Stimulated activated CD4-positive, alpha-beta T cell treated with anti-CD3 and anti-CD28 coated beads, Interleukin-15, amount 100 ng/mL, for 24 hours (primary cell): ENCODE results near the gene MIPEP.

Experiments
- DNase-seq: peaks from one replicate; pipeline ENCODE4 v3.0.0-alpha.2; 2020

The MIPEP gene

DNA sequence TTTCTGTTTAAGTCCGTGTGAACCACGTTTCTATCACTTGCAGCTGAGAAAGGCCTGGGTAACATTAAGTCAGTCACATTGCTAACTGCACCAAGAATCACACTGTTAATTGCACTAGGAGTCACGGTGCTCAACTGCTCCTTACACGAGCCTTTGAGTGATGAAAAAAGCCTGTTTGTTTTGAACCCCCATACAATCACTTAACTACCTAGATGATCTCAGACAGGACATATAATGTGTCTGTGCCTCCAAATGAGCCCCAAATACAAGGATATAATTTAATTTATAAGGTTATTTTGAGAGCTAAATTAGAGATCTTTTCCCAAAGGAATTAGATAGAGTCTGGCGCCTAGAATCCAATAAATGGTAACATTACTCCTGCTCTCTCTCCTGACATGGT is 84.1 kb downstream of the MIPEP start:
- DNase-seq: no peak

- DNase-seq: no peak
Observed at GRCh38 chr13:23804166-23804565, 85.0 kb downstream of the MIPEP start.

DNA sequence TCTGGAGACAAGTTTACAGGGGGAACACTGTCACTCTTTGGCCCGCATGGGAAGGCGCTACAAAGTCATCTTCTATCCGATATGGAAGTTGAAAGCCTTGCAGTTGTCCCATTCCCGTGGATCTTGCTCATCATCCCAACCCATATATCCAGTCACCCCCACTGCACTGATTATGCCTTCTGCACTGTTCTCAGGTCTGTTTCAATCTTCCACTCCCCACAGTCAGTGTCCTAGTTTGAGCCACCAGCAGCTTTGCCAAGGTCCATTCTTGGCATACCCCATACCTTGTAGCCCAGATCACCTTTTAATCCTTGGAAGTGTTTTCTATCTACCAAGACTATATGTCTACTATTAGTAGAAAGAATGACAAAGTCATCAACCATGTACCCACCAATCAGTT is 88.1 kb downstream of the MIPEP start:
- DNase-seq: no peak

- no peak for DNase-seq
Observed at GRCh38 chr13:23799945-23800344, 89.3 kb downstream of the MIPEP start.

- DNase-seq: no peak
Observed at GRCh38 chr13:23797276-23797903, 91.8 kb downstream of the MIPEP start.

DNA sequence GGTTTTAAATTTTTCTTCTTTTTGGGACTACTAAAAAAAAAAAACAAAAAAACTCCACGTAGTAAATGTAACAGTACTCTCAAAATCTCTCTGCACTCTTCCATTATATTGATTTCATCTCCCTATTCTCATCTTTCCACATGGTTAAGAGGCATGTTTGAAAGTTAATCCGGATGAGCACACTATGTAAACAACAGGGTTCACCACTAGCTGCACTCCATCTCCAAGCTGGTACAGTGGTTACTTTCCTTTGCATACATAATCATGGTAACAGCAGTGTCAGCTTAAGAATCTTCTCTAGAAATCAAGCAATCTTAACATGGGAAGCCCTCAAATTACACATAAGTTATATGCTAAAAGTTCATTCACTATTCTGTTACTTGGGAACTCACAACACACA is 92.6 kb downstream of the MIPEP start:
- no peak for DNase-seq

- no peak for DNase-seq
Observed at GRCh38 chr13:23794267-23795161, 94.7 kb downstream of the MIPEP start.

DNA sequence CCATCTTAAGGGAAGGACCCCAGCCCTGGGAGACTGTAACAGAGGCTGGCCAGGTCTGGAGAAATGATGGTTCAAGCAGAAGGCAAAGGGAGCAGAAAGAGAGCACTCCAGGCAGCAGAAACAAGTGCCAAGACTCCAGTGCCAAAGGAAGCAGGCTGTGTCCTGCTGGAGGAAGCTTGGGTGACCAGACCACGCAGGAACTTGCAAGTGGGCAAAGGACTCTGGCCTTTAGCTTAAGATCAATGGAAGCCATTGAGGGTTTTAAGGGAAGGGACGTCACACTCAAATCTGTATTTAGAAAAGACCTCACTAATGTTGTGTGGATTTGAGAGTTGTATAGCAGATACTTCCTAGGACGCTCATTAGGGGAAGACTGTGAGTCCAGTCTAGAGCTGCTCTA is 95.5 kb downstream of the MIPEP start:
- DNase-seq: no peak

- no peak for DNase-seq
Observed at GRCh38 chr13:23792680-23793079, 96.5 kb downstream of the MIPEP start.

DNA sequence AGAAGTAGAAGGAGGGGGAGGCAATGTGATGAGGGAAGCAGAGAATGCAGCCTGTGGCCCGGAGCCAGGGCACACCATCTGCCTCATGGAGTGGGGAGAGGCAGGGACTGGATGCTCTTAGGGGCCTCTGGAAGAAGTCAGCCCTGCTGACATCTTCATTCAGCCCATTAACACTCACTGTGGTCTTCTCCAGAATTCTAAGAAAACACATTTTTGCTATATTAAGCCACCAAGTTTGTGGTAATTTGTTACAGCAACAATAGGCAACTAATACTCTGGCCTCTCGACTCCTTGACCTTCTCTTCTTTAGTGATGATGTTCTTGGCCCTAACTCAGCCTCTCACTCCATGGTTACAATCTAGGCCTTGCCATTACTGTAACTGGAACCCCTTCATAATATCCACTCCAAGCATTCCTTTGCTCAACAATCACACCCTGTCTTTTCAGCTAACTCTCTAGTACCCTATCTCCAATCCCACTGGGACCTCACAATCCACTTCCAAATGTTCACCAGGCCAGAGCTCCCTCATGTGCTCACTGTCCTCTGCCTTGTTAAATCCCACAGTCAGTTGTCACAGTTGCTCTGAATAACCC is 98.5 kb downstream of the MIPEP start:
- DNase-seq: no peak

- DNase-seq: no peak
Observed at GRCh38 chr13:23789576-23790346, 99.4 kb downstream of the MIPEP start.

GRCh38 chr13:23788459-23788858 is 100.7 kb downstream of the MIPEP start:
- DNase-seq: no peak

DNA sequence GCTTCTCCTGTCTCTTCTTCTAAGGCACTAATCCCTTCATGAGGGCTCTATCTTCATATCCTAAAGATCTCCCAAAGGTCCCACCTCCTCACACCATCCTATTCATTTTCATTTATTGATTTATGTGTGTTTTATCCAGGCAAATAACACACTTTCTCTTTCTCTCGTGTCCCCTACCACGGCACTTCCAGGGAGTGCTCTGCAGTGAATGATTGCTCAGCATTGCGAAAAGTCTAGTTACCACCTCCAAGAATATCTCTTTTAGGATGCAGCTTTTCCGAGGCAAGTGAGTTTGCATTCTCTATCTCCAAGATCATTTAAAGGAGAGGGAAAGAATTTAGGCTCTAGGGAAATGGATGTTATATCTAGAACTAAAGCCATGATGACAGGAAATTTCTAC is 101.7 kb downstream of the MIPEP start:
- DNase-seq: no peak

- DNase-seq: no peak
Observed at GRCh38 chr13:23786607-23787006, 102.6 kb downstream of the MIPEP start.

DNA sequence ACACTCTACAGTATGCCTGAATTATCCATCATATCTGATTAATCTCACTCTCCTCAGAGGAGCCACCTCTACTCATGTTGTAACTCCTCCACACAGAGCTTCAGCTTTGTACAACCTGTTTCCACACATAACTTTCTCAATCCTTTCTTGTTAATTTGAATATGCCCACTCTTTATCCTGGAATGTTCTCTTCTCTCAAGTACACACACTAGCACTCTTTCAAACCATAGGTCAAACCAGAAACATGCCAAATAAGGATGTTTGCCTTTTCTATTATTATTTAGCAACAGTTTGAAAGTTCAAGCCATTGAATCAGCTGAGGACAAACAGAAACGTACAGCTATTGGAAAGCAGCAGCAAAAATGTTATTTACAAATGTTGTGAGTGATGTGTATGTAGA is 110.3 kb downstream of the MIPEP start:
- DNase-seq: no peak

- no peak for DNase-seq
Observed at GRCh38 chr13:23778002-23778652, 111.1 kb downstream of the MIPEP start.

GRCh38 chr13:23777575-23777870 is 111.7 kb downstream of the MIPEP start:
- no peak for DNase-seq

- DNase-seq: no peak
Observed at GRCh38 chr13:23776698-23777574, 112.3 kb downstream of the MIPEP start.

DNA sequence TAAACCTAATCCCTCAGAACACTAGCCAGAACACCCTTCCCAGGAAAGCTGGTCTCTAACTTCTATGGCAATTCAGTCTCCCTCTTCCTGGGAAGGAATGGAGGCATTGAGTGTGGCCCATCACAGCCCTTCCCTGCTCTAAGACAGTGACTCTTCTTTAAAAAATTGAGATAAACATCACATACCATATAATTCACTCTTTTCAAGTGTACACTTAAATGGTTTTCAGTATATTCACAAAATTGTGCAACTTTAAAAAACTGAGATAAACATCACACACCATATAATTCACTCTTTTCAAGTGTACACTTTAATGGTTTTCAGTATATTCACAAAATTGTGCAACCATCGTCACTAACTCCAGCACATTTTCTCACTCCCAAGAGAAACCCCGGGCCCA is 116.5 kb downstream of the MIPEP start:
- DNase-seq: no peak

- no peak for DNase-seq
Observed at GRCh38 chr13:23771956-23772355, 117.2 kb downstream of the MIPEP start.

- DNase-seq: no peak
Observed at GRCh38 chr13:23771552-23771951, 117.6 kb downstream of the MIPEP start.

- DNase-seq: no peak
Observed at GRCh38 chr13:23770973-23771372, 118.2 kb downstream of the MIPEP start.
